SKM-1 treated with dmso at 0.1 percent for 144 hours (cell line): ENCODE measurements around the gene ROCK1.
"Not testable (repeated sequence)": the region's sequence is repeated elsewhere in the genome, so short reads cannot be mapped to it uniquely, and the experiment has no call there.

Experiments used
- DNase-seq: peaks from one replicate; lab custom pipeline; 2025; ENCODE audit not compliant: unreplicated experiment; lab: John Stamatoyannopoulos, UW

ROCK1 gene

GRCh38 chr18:21056545-21056944, 55.1 kb downstream of the ROCK1 start:
- DNase-seq = no peak

GRCh38 chr18:21054252-21054821, 57.3 kb downstream of the ROCK1 start:
- no peak for DNase-seq

- DNase-seq = no peak
These were observed 58.5 kb downstream of the ROCK1 start for GRCh38 chr18:21053127-21053526.

- DNase-seq = no peak
These were observed 59.2 kb downstream of the ROCK1 start for GRCh38 chr18:21052385-21052784.

GRCh38 chr18:21051620-21052019, 60.0 kb downstream of the ROCK1 start:
- no peak for DNase-seq

GRCh38 chr18:21049306-21049705, 62.3 kb downstream of the ROCK1 start:
- no peak for DNase-seq

- no peak for DNase-seq
These were observed 64.5 kb downstream of the ROCK1 start for GRCh38 chr18:21047126-21047525.

GRCh38 chr18:21040466-21040865, 71.1 kb downstream of the ROCK1 start:
- no peak for DNase-seq

GRCh38 chr18:21038201-21038600, 73.4 kb downstream of the ROCK1 start:
- no peak for DNase-seq

- DNase-seq = no peak
These were observed 79.8 kb downstream of the ROCK1 start for GRCh38 chr18:21031845-21032244.

GRCh38 chr18:21018257-21018656, 93.4 kb downstream of the ROCK1 start:
- DNase-seq = not testable (repeated sequence)

GRCh38 chr18:21012308-21012707, 99.3 kb downstream of the ROCK1 start:
- DNase-seq = no peak

GRCh38 chr18:21004726-21005125, 106.9 kb downstream of the ROCK1 start:
- peak; percentile 38 for DNase-seq

- DNase-seq = no peak
These were observed 110.9 kb downstream of the ROCK1 start for GRCh38 chr18:21000667-21001066.

- no peak for DNase-seq
These were observed 114.2 kb downstream of the ROCK1 start for GRCh38 chr18:20997371-20997770.

- DNase-seq = no peak
These were observed 115.2 kb downstream of the ROCK1 start for GRCh38 chr18:20996418-20996817.

- no peak for DNase-seq
These were observed 122.9 kb downstream of the ROCK1 start for GRCh38 chr18:20988726-20989125.

GRCh38 chr18:20975077-20975476, 136.5 kb downstream of the ROCK1 start:
- DNase-seq = no peak

- DNase-seq = peak; percentile 10
These were observed 139.7 kb downstream of the ROCK1 start for GRCh38 chr18:20971886-20972267.

GRCh38 chr18:20966795-20967194, 144.8 kb downstream of the ROCK1 start:
- no peak for DNase-seq

- no peak for DNase-seq
These were observed 148.6 kb downstream of the ROCK1 start for GRCh38 chr18:20963027-20963426.

GRCh38 chr18:20960735-20961134, 150.9 kb downstream of the ROCK1 start:
- no peak for DNase-seq

GRCh38 chr18:20950827-20951226, 160.8 kb downstream of the ROCK1 start:
- not testable (repeated sequence) for DNase-seq
